T1000 (cell line): ENCODE measurements around the gene ATP2B2.

Source experiments
- DNase-seq: peaks from one replicate; lab custom pipeline; 2025; ENCODE audit warnings: mixed read lengths; lab: John Stamatoyannopoulos, UW

Gene ATP2B2

GRCh38 chr3:10363935-10364334 is 141.5 kb downstream of the ATP2B2 start:
- DNase-seq, result no peak

- DNase-seq, result no peak
Observed at GRCh38 chr3:10361375-10361774, 144.0 kb downstream of the ATP2B2 start.

GRCh38 chr3:10360478-10360877 is 144.9 kb downstream of the ATP2B2 start:
- DNase-seq, result no peak

- no peak for DNase-seq
Observed at GRCh38 chr3:10359761-10360161, 145.6 kb downstream of the ATP2B2 start.

- no peak for DNase-seq
Observed at GRCh38 chr3:10358309-10358980, 146.9 kb downstream of the ATP2B2 start.

- DNase-seq, result peak; percentile 85
Observed at GRCh38 chr3:10357592-10358308, 147.6 kb downstream of the ATP2B2 start.

- no peak for DNase-seq
Observed at GRCh38 chr3:10357095-10357494, 148.3 kb downstream of the ATP2B2 start.

- DNase-seq, result no peak
Observed at GRCh38 chr3:10356461-10356981, 148.9 kb downstream of the ATP2B2 start.

- no peak for DNase-seq
Observed at GRCh38 chr3:10354361-10355015, 150.9 kb downstream of the ATP2B2 start.

- no peak for DNase-seq
Observed at GRCh38 chr3:10353661-10354360, 151.6 kb downstream of the ATP2B2 start.

GRCh38 chr3:10353160-10353559 is 152.2 kb downstream of the ATP2B2 start:
- DNase-seq, result no peak

GRCh38 chr3:10352146-10352911 is 153.1 kb downstream of the ATP2B2 start:
- peak; percentile 75 for DNase-seq

- DNase-seq, result no peak
Observed at GRCh38 chr3:10351013-10351735, 154.2 kb downstream of the ATP2B2 start.

GRCh38 chr3:10350324-10350985 is 154.9 kb downstream of the ATP2B2 start:
- no peak for DNase-seq

GRCh38 chr3:10349801-10350200 is 155.6 kb downstream of the ATP2B2 start:
- no peak for DNase-seq

GRCh38 chr3:10348404-10348721 is 157.0 kb downstream of the ATP2B2 start:
- no peak for DNase-seq

GRCh38 chr3:10347648-10348403 is 157.6 kb downstream of the ATP2B2 start:
- no peak for DNase-seq

GRCh38 chr3:10345911-10346310 is 159.5 kb downstream of the ATP2B2 start:
- DNase-seq, result no peak

GRCh38 chr3:10344944-10345575 is 160.3 kb downstream of the ATP2B2 start:
- no peak for DNase-seq
